OCI-LY7 (cell line): ENCODE measurements around the gene LINS1. TPM values are rescaled to one million over a fixed set of nuclear protein-coding genes. Genes with fewer than 3 reads are reported as not detected.

Experiments used
- BruUV-seq: library from RNA; stranded (reverse); fragments of 400-500 nt; replicated peaks from 2 replicates; lab custom pipeline; 2021; lab: Mats Ljungman, UMichigan
- CTCF ChIA-PET: fragments of 300-600 bp; sonication (Branson Sonifier 250); formaldehyde crosslinking; loops from one replicate; lab custom pipeline; 2022; ENCODE audit warnings: antibody characterized with exemption; ENCODE audit not compliant: unreplicated experiment; lab: Charles Lee
- POLR2A ChIA-PET: fragments of 300-600 bp; sonication (Branson Sonifier 250); formaldehyde crosslinking; loops from one replicate; lab custom pipeline; 2022; ENCODE audit warnings: antibody characterized with exemption; lab: Charles Lee
- DNase-seq: peaks from one replicate; pipeline ENCODE4 v3.0.0-alpha.2; 2015; ENCODE audit warnings: low spot score
- H2AFZ ChIP-seq: fragments of 200-600 bp; sonication (generic), shearing (Covaris generic); 2 replicates; pipeline ENCODE4 v1.6.1; 2014; ENCODE audit warnings: mild to moderate bottlenecking, antibody characterized with exemption, low read length, moderate library complexity
- H3K27ac ChIP-seq: fragments of 200-600 bp; sonication (generic); 2 replicates; pipeline ENCODE4 v1.5.1; 2014; ENCODE audit warnings: mixed run types, low read depth, mild to moderate bottlenecking, moderate library complexity, low read length, inconsistent platforms; ENCODE audit not compliant: poor library complexity, severe bottlenecking
- H3K36me3 ChIP-seq: fragments of 200-600 bp; sonication (generic); 2 replicates; pipeline ENCODE4 v1.6.1; 2014; ENCODE audit warnings: mild to moderate bottlenecking, antibody characterized with exemption, low read length, moderate library complexity, mixed read lengths; ENCODE audit not compliant: insufficient read depth
- H3K4me1 ChIP-seq: fragments of 200-600 bp; sonication (generic); 2 replicates; pipeline ENCODE4 v1.5.1; 2014; ENCODE audit warnings: mild to moderate bottlenecking, low read length; ENCODE audit not compliant: insufficient read depth, poor library complexity, severe bottlenecking
- H3K4me2 ChIP-seq: fragments of 200-600 bp; sonication (generic); 2 replicates; pipeline ENCODE4 v1.6.1; 2014; ENCODE audit warnings: mild to moderate bottlenecking, low read length
- H3K4me3 ChIP-seq: fragments of 200-600 bp; sonication (generic); 2 replicates; pipeline ENCODE4 v1.5.1; 2014; ENCODE audit warnings: mild to moderate bottlenecking, low read depth, low read length; ENCODE audit not compliant: poor library complexity, severe bottlenecking
- H3K79me2 ChIP-seq: fragments of 200-600 bp; sonication (generic); 2 replicates; pipeline ENCODE4 v1.6.1; 2016; ENCODE audit warnings: low read depth, mild to moderate bottlenecking, low read length, moderate library complexity, mixed read lengths; ENCODE audit not compliant: insufficient read depth
- H3K9me2 ChIP-seq: fragments of 200-600 bp; sonication (generic); 2 replicates; pipeline ENCODE4 v1.6.1; 2016; ENCODE audit warnings: mild to moderate bottlenecking, low read length, mixed read lengths; ENCODE audit not compliant: insufficient read depth
- H3K9me3 ChIP-seq: fragments of 200-600 bp; sonication (generic); 2 replicates; pipeline ENCODE4 v1.6.1; 2014; ENCODE audit warnings: mild to moderate bottlenecking, mixed run types, low read length, mixed read lengths
- H4K20me1 ChIP-seq: fragments of 200-600 bp; sonication (generic); 2 replicates; pipeline ENCODE4 v1.6.1; 2014; ENCODE audit warnings: mild to moderate bottlenecking, antibody characterized with exemption, low read length, moderate library complexity, mixed read lengths; ENCODE audit not compliant: insufficient read depth
- EZH2phosphoT487 ChIP-seq: fragments of 200-600 bp; sonication (generic); IDR thresholded peaks from 2 replicates; pipeline ENCODE4 v1.6.1; 2018; ENCODE audit warnings: low read depth, borderline replicate concordance, mild to moderate bottlenecking, mixed run types, antibody characterized with exemption, low read length, moderate library complexity, mixed read lengths
- intact Hi-C: fragments of 100-400 bp; cut with micrococcal nuclease; formaldehyde crosslinking; loops from one replicate; pipeline ENCODE4 v1.10.0; 2022; ENCODE audit not compliant: unreplicated experiment
- total RNA-seq, 2 experiments: library from RNA; depleted of rRNA in 1 of 2; stranded (reverse); fragments of >200 nt in 1 of 2; shearing (Covaris generic) in 1 of 2; gene quantifications; 2 replicates each; pipeline ENCODE4 v1.2.3, GENCODE V29; 2014 to 2022
- TF ChIP-seq, protein P1 (sequence below): fragments of 200-600 bp; sonication (generic); conservative IDR thresholded peaks from 2 replicates; pipeline ENCODE4 v1.5.1; 2014; ENCODE audit warnings: mild to moderate bottlenecking, antibody characterized with exemption, low read length, moderate library complexity, mixed read lengths

The LINS1 gene
- total RNA-seq, 2 experiments from 2014 or later = 6.6 to 14.3 TPM

DNA sequence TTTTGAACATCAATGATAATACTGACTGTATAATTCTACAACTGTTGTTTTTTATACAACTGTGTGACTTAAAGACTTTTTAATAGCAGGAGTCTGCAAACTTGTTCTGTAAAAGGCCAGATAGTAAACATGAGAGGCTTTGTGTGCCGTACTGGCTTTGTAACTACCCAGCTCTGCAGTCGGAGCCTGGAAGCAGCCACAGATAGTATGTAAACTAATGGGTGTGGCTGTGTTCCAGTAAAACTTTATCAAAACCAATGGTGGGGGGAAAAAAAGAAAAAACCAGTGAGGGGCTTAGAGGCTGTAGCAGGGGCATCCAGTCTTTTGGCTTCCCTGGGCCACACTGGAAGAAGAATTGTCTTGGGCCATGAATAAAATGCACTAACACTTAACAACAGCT, 12.4 kb upstream of the LINS1 start:
- no peaks in the 10 kb centered on the region for H3K4me1 ChIP-seq
- no peak overlapping the region for H2AFZ ChIP-seq
- intact Hi-C loops = no loop called here
- BruUV-seq = no TSS peak
- H3K36me3 ChIP-seq = peaks cover 71% of the 10 kb centered on the region
- H3K9me3 ChIP-seq = no peaks in the 10 kb centered on the region
- H3K9me2 ChIP-seq = no peaks in the 10 kb centered on the region
- H4K20me1 ChIP-seq = no peaks in the 10 kb centered on the region; the same call in 1 of the 2 replicates
- POLR2A ChIA-PET = interaction anchor here (0.6 to 1.1 kb wide), 3 partner anchors 11 to 149 kb away, joined by 3 to 6 read pairs (median 5); no protein-coding TSS in a partner anchor
- TF ChIP-seq EZH2phosphoT487 = no peak
- TF ChIP-seq, protein P1, sequence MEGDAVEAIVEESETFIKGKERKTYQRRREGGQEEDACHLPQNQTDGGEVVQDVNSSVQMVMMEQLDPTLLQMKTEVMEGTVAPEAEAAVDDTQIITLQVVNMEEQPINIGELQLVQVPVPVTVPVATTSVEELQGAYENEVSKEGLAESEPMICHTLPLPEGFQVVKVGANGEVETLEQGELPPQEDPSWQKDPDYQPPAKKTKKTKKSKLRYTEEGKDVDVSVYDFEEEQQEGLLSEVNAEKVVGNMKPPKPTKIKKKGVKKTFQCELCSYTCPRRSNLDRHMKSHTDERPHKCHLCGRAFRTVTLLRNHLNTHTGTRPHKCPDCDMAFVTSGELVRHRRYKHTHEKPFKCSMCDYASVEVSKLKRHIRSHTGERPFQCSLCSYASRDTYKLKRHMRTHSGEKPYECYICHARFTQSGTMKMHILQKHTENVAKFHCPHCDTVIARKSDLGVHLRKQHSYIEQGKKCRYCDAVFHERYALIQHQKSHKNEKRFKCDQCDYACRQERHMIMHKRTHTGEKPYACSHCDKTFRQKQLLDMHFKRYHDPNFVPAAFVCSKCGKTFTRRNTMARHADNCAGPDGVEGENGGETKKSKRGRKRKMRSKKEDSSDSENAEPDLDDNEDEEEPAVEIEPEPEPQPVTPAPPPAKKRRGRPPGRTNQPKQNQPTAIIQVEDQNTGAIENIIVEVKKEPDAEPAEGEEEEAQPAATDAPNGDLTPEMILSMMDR = no peak
- H3K4me2 ChIP-seq = no peak overlapping the region
- no peak overlapping the region for H3K4me3 ChIP-seq
- H3K79me2 ChIP-seq = no peaks in the 10 kb centered on the region
- CTCF ChIA-PET = interaction anchor here (0.5 kb wide), 1 partner anchor 11 kb away, joined by 6 read pairs; no protein-coding TSS in a partner anchor
- no peak overlapping the region for H3K27ac ChIP-seq
- DNase-seq = no peak

DNA sequence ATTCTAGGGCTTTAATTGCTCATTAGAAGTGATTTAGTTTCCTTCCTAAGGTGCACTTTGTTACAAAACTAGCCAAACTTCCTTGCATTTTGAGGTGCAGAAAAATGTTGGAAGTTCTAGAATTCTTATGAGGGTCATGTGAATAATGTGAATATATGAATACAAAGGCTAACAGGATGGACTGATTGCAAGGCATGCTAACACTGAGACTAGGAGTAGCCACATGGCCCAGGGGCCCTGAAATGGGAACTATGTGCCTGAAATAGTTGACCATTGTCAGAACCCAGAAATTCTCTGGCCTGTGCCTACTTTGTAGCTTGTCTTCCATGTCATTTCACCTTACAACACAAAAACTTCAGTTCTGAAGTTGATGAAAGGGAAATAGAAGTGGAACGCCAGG, 11.2 kb upstream of the LINS1 start:
- Histone ChIP-seq H3K27ac (no peak overlapping the region), H3K79me2 (no peaks in the 10 kb centered on the region), H3K4me1 (no peaks in the 10 kb centered on the region), H3K36me3 (peaks cover 73% of the 10 kb centered on the region), H3K4me3 (no peak overlapping the region), H3K9me3 (no peaks in the 10 kb centered on the region), H4K20me1 (no peaks in the 10 kb centered on the region; the same call in 1 of the 2 replicates), H3K9me2 (no peaks in the 10 kb centered on the region), H2AFZ (no peak overlapping the region), H3K4me2 (no peak overlapping the region)
- CTCF ChIA-PET = no interaction called here
- TF ChIP-seq EZH2phosphoT487 = no peak
- TF ChIP-seq, protein P1 = no peak
- intact Hi-C loops = no loop called here
- POLR2A ChIA-PET = no interaction called here
- BruUV-seq = no TSS peak
- no peak for DNase-seq

DNA sequence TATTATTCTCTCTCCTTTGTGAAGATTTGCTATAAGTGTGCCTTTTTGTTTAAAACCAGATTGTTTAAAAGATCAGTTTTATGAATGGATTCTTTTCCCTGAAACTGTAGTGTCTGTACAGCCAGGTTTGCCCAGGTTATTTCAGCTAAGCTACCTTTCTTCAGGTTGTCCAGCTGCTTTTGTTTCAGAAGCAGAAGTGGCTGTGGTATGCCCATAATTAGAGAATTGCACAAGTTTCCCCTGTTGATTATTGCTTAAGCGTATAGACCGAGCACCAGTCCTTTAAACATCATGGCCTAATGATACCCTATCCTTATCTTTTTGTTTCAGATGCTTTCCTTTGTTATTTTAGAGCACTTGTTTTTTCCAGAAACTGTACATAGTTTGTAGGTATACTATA, 10.6 kb upstream of the LINS1 start:
- no TSS peak for BruUV-seq
- Histone ChIP-seq H3K79me2 (no peaks in the 10 kb centered on the region), H3K9me2 (no peaks in the 10 kb centered on the region), H3K4me3 (no peak overlapping the region), H3K27ac (no peak overlapping the region), H3K36me3 (peaks cover 70% of the 10 kb centered on the region), H2AFZ (no peak overlapping the region), H3K4me2 (no peak overlapping the region), H3K9me3 (no peaks in the 10 kb centered on the region), H4K20me1 (no peaks in the 10 kb centered on the region; the same call in 1 of the 2 replicates), H3K4me1 (no peaks in the 10 kb centered on the region)
- ChIA-PET CTCF (no interaction called here), POLR2A (no interaction called here)
- DNase-seq = no peak
- intact Hi-C loops = no loop called here
- TF ChIP-seq, protein P1 = no peak
